ENCODE results near the gene PALLD. TPM values are rescaled to one million over a fixed set of nuclear protein-coding genes. Genes with fewer than 3 reads are reported as not detected.
"Not testable (repeated sequence)": the region's sequence is repeated elsewhere in the genome, so short reads cannot be mapped to it uniquely, and the experiment has no call there.

Gene PALLD
- total RNA-seq, 2 experiments from 2014 or later = 2.4 to 2.8 TPM

- Mint-ChIP-seq H3K4me3 (no peak overlapping the region), H3K36me3 (ENCODE audit: low read depth) (no peaks in the 10 kb centered on the region), H3K4me1 (no peaks in the 10 kb centered on the region), H3K27me3 (no peaks in the 10 kb centered on the region), H3K27ac (no peak overlapping the region), H3K9me3 (no peaks in the 10 kb centered on the region)
- CTCF ChIA-PET = interaction anchor here (0.6 kb wide), 1 partner anchor 291 kb away, joined by 3 read pairs; no protein-coding TSS in a partner anchor
- DNase-seq = no peak
- POLR2A ChIA-PET = no interaction called here
Observed at GRCh38 chr4:168787801-168788595, 291.1 kb downstream of the PALLD start.

GRCh38 chr4:168790898-168791297, 294.0 kb downstream of the PALLD start:
- POLR2A ChIA-PET = no interaction called here
- CTCF ChIA-PET = no interaction called here
- no peaks in the 10 kb centered on the region for H3K4me1 Mint-ChIP-seq
- no peaks in the 10 kb centered on the region for H3K36me3 Mint-ChIP-seq (ENCODE audit: low read depth)
- no peak overlapping the region for H3K4me3 Mint-ChIP-seq
- no peak overlapping the region for H3K27ac Mint-ChIP-seq
- H3K27me3 Mint-ChIP-seq = no peaks in the 10 kb centered on the region
- no peak for DNase-seq
- H3K9me3 Mint-ChIP-seq = no peaks in the 10 kb centered on the region

- Mint-ChIP-seq H3K27me3 (no peaks in the 10 kb centered on the region), H3K4me3 (no peak overlapping the region), H3K4me1 (no peaks in the 10 kb centered on the region), H3K27ac (no peak overlapping the region), H3K36me3 (ENCODE audit: low read depth) (no peaks in the 10 kb centered on the region), H3K9me3 (no peaks in the 10 kb centered on the region)
- DNase-seq = no peak
- ChIA-PET CTCF (no interaction called here), POLR2A (no interaction called here)
Observed at GRCh38 chr4:168791376-168791775, 294.5 kb downstream of the PALLD start.

GRCh38 chr4:168793542-168793941, 296.7 kb downstream of the PALLD start:
- Mint-ChIP-seq H3K36me3 (ENCODE audit: low read depth) (no peaks in the 10 kb centered on the region), H3K27ac (no peak overlapping the region), H3K4me1 (no peaks in the 10 kb centered on the region), H3K27me3 (no peaks in the 10 kb centered on the region), H3K9me3 (no peaks in the 10 kb centered on the region), H3K4me3 (no peak overlapping the region)
- ChIA-PET POLR2A (no interaction called here), CTCF (no interaction called here)
- DNase-seq = no peak

- no peak for DNase-seq
- Mint-ChIP-seq H3K36me3 (ENCODE audit: low read depth) (no peaks in the 10 kb centered on the region), H3K4me1 (no peaks in the 10 kb centered on the region), H3K9me3 (no peaks in the 10 kb centered on the region), H3K27me3 (no peaks in the 10 kb centered on the region), H3K27ac (no peak overlapping the region), H3K4me3 (no peak overlapping the region)
- ChIA-PET CTCF (no interaction called here), POLR2A (no interaction called here)
Observed at GRCh38 chr4:168794092-168794707, 297.3 kb downstream of the PALLD start.

DNA sequence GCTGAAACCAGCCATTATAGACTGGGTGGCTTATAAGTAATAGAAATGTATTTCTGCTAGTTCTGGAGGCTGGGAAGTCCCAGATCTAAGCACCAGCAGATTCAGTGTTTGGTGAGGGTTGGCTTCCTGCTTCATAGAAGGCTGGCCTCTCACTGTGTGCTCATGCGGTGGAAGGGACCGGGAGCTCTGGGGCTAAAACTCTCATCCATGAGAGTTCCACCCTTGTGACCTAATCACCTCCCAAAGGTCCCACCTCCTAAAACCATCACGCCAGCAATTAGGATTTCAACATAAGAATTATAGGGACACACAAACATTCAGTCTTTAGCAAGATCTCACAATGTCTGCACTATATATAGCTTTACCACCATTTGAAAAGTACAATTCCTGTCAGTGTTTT, 298.0 kb downstream of the PALLD start:
- ChIA-PET POLR2A (no interaction called here), CTCF (no interaction called here)
- DNase-seq = no peak
- Mint-ChIP-seq H3K4me1 (no peaks in the 10 kb centered on the region), H3K27me3 (peaks cover 5% of the 10 kb centered on the region), H3K4me3 (no peak overlapping the region), H3K36me3 (ENCODE audit: low read depth) (no peaks in the 10 kb centered on the region), H3K27ac (no peak overlapping the region), H3K9me3 (no peaks in the 10 kb centered on the region)

GRCh38 chr4:168795346-168795745, 298.5 kb downstream of the PALLD start:
- CTCF ChIA-PET = interaction anchor here (0.6 kb wide), 1 partner anchor 293 kb away, joined by 3 read pairs; no protein-coding TSS in a partner anchor
- H3K9me3 Mint-ChIP-seq = no peaks in the 10 kb centered on the region
- no peak overlapping the region for H3K4me3 Mint-ChIP-seq
- H3K36me3 Mint-ChIP-seq (ENCODE audit: low read depth) = no peaks in the 10 kb centered on the region
- peaks cover 5% of the 10 kb centered on the region for H3K27me3 Mint-ChIP-seq
- DNase-seq = no peak
- no peak overlapping the region for H3K27ac Mint-ChIP-seq
- POLR2A ChIA-PET = no interaction called here
- no peaks in the 10 kb centered on the region for H3K4me1 Mint-ChIP-seq

GRCh38 chr4:168796362-168797106, 299.7 kb downstream of the PALLD start:
- DNase-seq = no peak
- H3K4me3 Mint-ChIP-seq = no peak overlapping the region
- no peaks in the 10 kb centered on the region for H3K36me3 Mint-ChIP-seq (ENCODE audit: low read depth)
- no peak overlapping the region for H3K27ac Mint-ChIP-seq
- H3K27me3 Mint-ChIP-seq = peaks cover 5% of the 10 kb centered on the region
- ChIA-PET CTCF (no interaction called here), POLR2A (no interaction called here)
- H3K4me1 Mint-ChIP-seq = no peaks in the 10 kb centered on the region
- no peaks in the 10 kb centered on the region for H3K9me3 Mint-ChIP-seq

DNA sequence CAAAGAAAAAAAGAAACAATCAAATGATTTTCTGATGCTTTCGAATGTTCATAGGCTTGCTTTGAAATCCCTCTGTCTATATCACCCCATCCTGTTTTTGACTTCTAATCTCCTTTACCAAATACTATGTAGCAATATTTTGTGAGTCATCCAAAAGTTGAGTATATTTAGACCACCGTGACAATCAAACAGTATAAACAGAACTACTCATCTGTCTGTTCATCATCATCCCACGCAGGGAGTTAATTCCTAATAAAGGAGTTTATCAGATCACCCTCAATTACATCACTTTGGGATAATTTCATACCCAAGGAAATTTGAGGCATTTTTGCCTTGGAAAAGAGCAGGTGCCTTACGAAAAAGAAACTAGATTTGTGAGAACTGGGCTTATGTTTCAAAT, 300.3 kb downstream of the PALLD start:
- CTCF ChIA-PET = no interaction called here
- H3K4me1 Mint-ChIP-seq = no peaks in the 10 kb centered on the region
- no peak for DNase-seq
- POLR2A ChIA-PET = no interaction called here
- no peak overlapping the region for H3K27ac Mint-ChIP-seq
- H3K27me3 Mint-ChIP-seq = peaks cover 5% of the 10 kb centered on the region
- H3K36me3 Mint-ChIP-seq (ENCODE audit: low read depth) = no peaks in the 10 kb centered on the region
- H3K4me3 Mint-ChIP-seq = no peak overlapping the region
- no peaks in the 10 kb centered on the region for H3K9me3 Mint-ChIP-seq

- Mint-ChIP-seq H3K4me3 (no peak overlapping the region), H3K36me3 (ENCODE audit: low read depth) (no peaks in the 10 kb centered on the region), H3K4me1 (no peaks in the 10 kb centered on the region), H3K27ac (no peak overlapping the region), H3K9me3 (no peaks in the 10 kb centered on the region), H3K27me3 (peaks cover 5% of the 10 kb centered on the region)
- CTCF ChIA-PET = no interaction called here
- no peak for DNase-seq
- POLR2A ChIA-PET = no interaction called here
Observed at GRCh38 chr4:168797738-168798375, 301.0 kb downstream of the PALLD start.

GRCh38 chr4:168800926-168801325, 304.1 kb downstream of the PALLD start:
- ChIA-PET POLR2A (no interaction called here), CTCF (no interaction called here)
- H3K36me3 Mint-ChIP-seq (ENCODE audit: low read depth) = no peaks in the 10 kb centered on the region
- DNase-seq = no peak
- H3K4me1 Mint-ChIP-seq = no peaks in the 10 kb centered on the region
- H3K27ac Mint-ChIP-seq = no peak overlapping the region
- peaks cover 5% of the 10 kb centered on the region for H3K27me3 Mint-ChIP-seq
- H3K9me3 Mint-ChIP-seq = no peaks in the 10 kb centered on the region
- no peak overlapping the region for H3K4me3 Mint-ChIP-seq

GRCh38 chr4:168802222-168802621, 305.4 kb downstream of the PALLD start:
- DNase-seq = no peak
- H3K36me3 Mint-ChIP-seq (ENCODE audit: low read depth) = no peaks in the 10 kb centered on the region
- CTCF ChIA-PET = no interaction called here
- H3K27me3 Mint-ChIP-seq = peaks cover 5% of the 10 kb centered on the region
- H3K4me3 Mint-ChIP-seq = no peak overlapping the region
- H3K4me1 Mint-ChIP-seq = peaks cover 3% of the 10 kb centered on the region
- POLR2A ChIA-PET = no interaction called here
- H3K9me3 Mint-ChIP-seq = no peaks in the 10 kb centered on the region
- no peak overlapping the region for H3K27ac Mint-ChIP-seq

DNA sequence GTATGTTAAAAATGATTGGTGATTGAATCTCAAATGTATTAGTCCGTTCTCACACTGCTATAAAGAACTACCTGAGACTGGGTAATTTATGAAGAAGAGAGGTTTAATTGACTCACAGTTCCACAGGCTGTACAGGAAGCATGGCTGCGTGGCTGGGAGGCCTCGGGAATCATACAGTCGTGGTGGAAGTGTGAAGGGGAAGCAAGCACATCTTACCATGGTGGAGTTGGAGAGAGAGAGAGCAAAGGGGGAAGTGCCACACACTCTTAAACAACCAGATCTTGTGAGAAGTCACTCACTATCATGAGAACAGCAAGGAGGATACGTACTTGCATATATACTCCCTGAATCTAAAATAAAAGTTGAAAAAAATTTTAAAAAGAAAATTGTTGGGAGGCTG, 306.2 kb downstream of the PALLD start:
- POLR2A ChIA-PET; H3K27ac Mint-ChIP-seq; H3K36me3 Mint-ChIP-seq (ENCODE audit: low read depth); H3K4me3 Mint-ChIP-seq; H3K27me3 Mint-ChIP-seq; H3K4me1 Mint-ChIP-seq; DNase-seq; CTCF ChIA-PET; H3K9me3 Mint-ChIP-seq: not testable (repeated sequence)

All from activated CD4-positive, alpha-beta T cell treated with anti-CD3 and anti-CD28 coated beads, Interleukin-2, amount 10 ng/mL, durations not matched to agents 7 days and 5 days (primary cell).